IMR-90 (cell line): ENCODE results near the gene SLIT3. TPM values are rescaled to one million over a fixed set of nuclear protein-coding genes. Genes with fewer than 3 reads are reported as not detected.

Experiments used
- ATAC-seq: fragments of 200-7000 bp; cut with Tn5 transposase; 2 replicates; pipeline ENCODE4 v1.9.1; 2020; ENCODE audit warnings: low read depth, mild to moderate bottlenecking, moderate library complexity
- BruUV-seq: library from RNA; stranded (reverse); fragments of 400-500 nt; replicated peaks from 2 replicates; lab custom pipeline; 2021; lab: Mats Ljungman, UMichigan
- CTCF ChIA-PET: fragments of 300-600 bp; formaldehyde crosslinking; extraction: SDS; loops from one replicate; lab custom pipeline; 2021; ENCODE audit warnings: antibody characterized with exemption; lab: Yijun Ruan, JAX
- POLR2A ChIA-PET: fragments of 300-600 bp; sonication (Branson Sonifier 250); formaldehyde crosslinking; loops from one replicate; lab custom pipeline; 2022; ENCODE audit warnings: antibody characterized with exemption; ENCODE audit not compliant: unreplicated experiment; lab: Charles Lee
- DNase-seq: peaks from one replicate; pipeline ENCODE4 v3.0.0; 2013
- H2AFZ ChIP-seq: replicated peaks from 2 replicates; pipeline ENCODE3; 2013; ENCODE audit warnings: low read length, mild to moderate bottlenecking; ENCODE audit not compliant: poor library complexity
- H2AK5ac ChIP-seq: 2 replicates; pipeline ENCODE4 v1.6.1; 2013; ENCODE audit warnings: low read depth, low read length, inconsistent platforms
- H2AK9ac ChIP-seq: replicated peaks from 2 replicates; pipeline ENCODE3; 2013; ENCODE audit warnings: mild to moderate bottlenecking, low read depth, low read length, moderate library complexity; ENCODE audit not compliant: poor library complexity
- H2BK120ac ChIP-seq: 2 replicates; pipeline ENCODE4 v1.6.1; 2013; ENCODE audit warnings: low read depth, low read length, inconsistent platforms
- H2BK15ac ChIP-seq: 3 replicates; pipeline ENCODE4 v1.6.1; 2013; ENCODE audit warnings: low read depth, low read length, inconsistent platforms
- H2BK20ac ChIP-seq: 2 replicates; pipeline ENCODE4 v1.6.1; 2013; ENCODE audit warnings: low read depth, mild to moderate bottlenecking, inconsistent platforms, low read length, moderate library complexity
- H2BK5ac ChIP-seq: 2 replicates; pipeline ENCODE4 v1.6.1; 2013; ENCODE audit warnings: mild to moderate bottlenecking, low read depth, low read length, inconsistent platforms; ENCODE audit not compliant: poor library complexity, severe bottlenecking
- H3K14ac ChIP-seq: replicated peaks from 2 replicates; pipeline ENCODE4 v1.6.1; 2013; ENCODE audit warnings: low read depth, low read length, inconsistent platforms
- H3K18ac ChIP-seq: 2 replicates; pipeline ENCODE4 v1.6.1; 2013; ENCODE audit warnings: low read depth, low read length, control low read depth
- H3K23ac ChIP-seq: 2 replicates; pipeline ENCODE4 v1.6.1; 2013; ENCODE audit warnings: low read depth, low read length, inconsistent platforms
- H3K27ac ChIP-seq: 2 replicates; pipeline ENCODE4 v1.5.1; 2013; ENCODE audit warnings: mild to moderate bottlenecking, control low read depth, low read length; ENCODE audit not compliant: insufficient read depth
- H3K27me3 ChIP-seq: 2 replicates; pipeline ENCODE4 v1.6.1; 2013; ENCODE audit warnings: low read length; ENCODE audit not compliant: control insufficient read depth, insufficient read depth
- H3K36me3 ChIP-seq: 2 replicates; pipeline ENCODE4 v1.6.1; 2013; ENCODE audit warnings: low read length, mixed read lengths; ENCODE audit not compliant: control insufficient read depth, insufficient read depth
- H3K4ac ChIP-seq: 2 replicates; pipeline ENCODE4 v1.6.1; 2013; ENCODE audit warnings: low read depth, low read length, inconsistent platforms
- H3K4me1 ChIP-seq: 2 replicates; pipeline ENCODE4 v1.6.1; 2013; ENCODE audit warnings: low read length, mixed read lengths; ENCODE audit not compliant: control insufficient read depth, insufficient read depth
- H3K4me2 ChIP-seq: 2 replicates; pipeline ENCODE4 v1.6.1; 2013; ENCODE audit warnings: low read depth, mild to moderate bottlenecking, control low read depth, low read length, moderate library complexity
- H3K4me3 ChIP-seq: 2 replicates; pipeline ENCODE4 v1.5.1; 2013; ENCODE audit warnings: low read depth, mild to moderate bottlenecking, control low read depth, low read length, moderate library complexity; ENCODE audit not compliant: insufficient read depth
- H3K56ac ChIP-seq: 2 replicates; pipeline ENCODE4 v1.6.1; 2013; ENCODE audit warnings: low read length, inconsistent platforms; ENCODE audit not compliant: insufficient read depth; ENCODE audit errors: extremely low read depth
- H3K79me1 ChIP-seq, 2 experiments: 2 replicates each; pipeline ENCODE4 v1.6.1; 2013; ENCODE audit warnings: low read length in 2 of 2, inconsistent platforms in 1 of 2, low read depth in 1 of 2
- H3K9ac ChIP-seq: 2 replicates; pipeline ENCODE4 v1.6.1; 2013; ENCODE audit warnings: low read depth, low read length, control low read depth
- H3K9me1 ChIP-seq: 2 replicates; pipeline ENCODE4 v1.6.1; 2013; ENCODE audit warnings: low read length, inconsistent platforms; ENCODE audit not compliant: insufficient read depth
- H3K9me3 ChIP-seq: 2 replicates; pipeline ENCODE4 v1.6.1; 2013; ENCODE audit warnings: low read length; ENCODE audit not compliant: control insufficient read depth, insufficient read depth
- H4K20me1 ChIP-seq: 2 replicates; pipeline ENCODE4 v1.6.1; 2013; ENCODE audit warnings: low read length, inconsistent platforms; ENCODE audit not compliant: insufficient read depth
- H4K5ac ChIP-seq: 2 replicates; pipeline ENCODE4 v1.6.1; 2013; ENCODE audit warnings: mild to moderate bottlenecking, low read depth, low read length, control low read depth
- H4K8ac ChIP-seq, 2 experiments: 2 replicates each; pipeline ENCODE4 v1.6.1; 2013; ENCODE audit warnings: low read depth in 2 of 2, low read length in 2 of 2, control low read depth in 1 of 2, inconsistent platforms in 1 of 2
- H4K91ac ChIP-seq: 2 replicates; pipeline ENCODE4 v1.6.1; 2013; ENCODE audit warnings: low read depth, low read length, inconsistent platforms; ENCODE audit not compliant: insufficient read depth
- FOS ChIP-seq: fragments of 150-350 bp; IDR thresholded peaks from 2 replicates; pipeline ENCODE4 v1.6.1; 2016; ENCODE audit warnings: low read depth, low read length
- MXI1 ChIP-seq: IDR thresholded peaks from 2 replicates; pipeline ENCODE4 v1.6.1; 2012; ENCODE audit warnings: low read depth, mild to moderate bottlenecking, low read length, moderate library complexity, borderline replicate concordance
- RAD21 ChIP-seq: IDR thresholded peaks from 2 replicates; pipeline ENCODE4 v1.6.1; 2012; ENCODE audit warnings: low read length, improper control_type of control experiment
- RCOR1 ChIP-seq: IDR thresholded peaks from 2 replicates; pipeline ENCODE4 v1.6.1; 2012; ENCODE audit warnings: mild to moderate bottlenecking, low read length, improper control_type of control experiment; ENCODE audit not compliant: insufficient replicate concordance
- RFX5 ChIP-seq: IDR thresholded peaks from 2 replicates; pipeline ENCODE4 v1.8.0; 2012; ENCODE audit warnings: low read depth, mild to moderate bottlenecking, low read length, moderate library complexity
- WGBS, 2 experiments: methylation state at CpG; one replicate each; pipeline versions ENCODE4 v1.1.5 to v1.1.7; 2013; ENCODE audit warnings: missing lambda C conversion rate in 2 of 2; ENCODE audit not compliant: insufficient read length in 1 of 2; ENCODE audit errors: extremely low coverage in 2 of 2; 5-methylcytosine and 5-hydroxymethylcytosine counted together
- dilution Hi-C: fragments of 300-500 bp; cut with HindIII; formaldehyde crosslinking; loops from one replicate; pipeline ENCODE4 v1.14.3; 2018; ENCODE audit warnings: low sequenced_read_pairs; ENCODE audit not compliant: unreplicated experiment
- in situ Hi-C: fragments of 300-500 bp; cut with MboI; formaldehyde crosslinking; loops from 3 replicates; pipeline ENCODE4 v1.14.3; 2019; ENCODE audit warnings: low sequenced_read_pairs, inconsistent platforms, mixed read lengths
- intact Hi-C: fragments of 100-400 bp; cut with micrococcal nuclease; formaldehyde crosslinking; loops from 2 replicates; pipeline ENCODE4 v1.10.0; 2022
- polyA plus RNA-seq, 3 experiments: library from polyadenylated mRNA; depleted of rRNA; stranded (reverse); fragments of >200 nt; gene quantifications; 2 replicates each; pipeline ENCODE4 v1.2.3, GENCODE V29; 2012; ENCODE audit warnings: low replicate concordance in 1 of 3
- total RNA-seq: library from RNA; depleted of rRNA; stranded (reverse); fragments of >200 nt; gene quantifications from 2 replicates; pipeline ENCODE4 v1.2.3, GENCODE V29; 2012
- TF ChIP-seq, protein P1 (sequence below): fragments of 150-350 bp; IDR thresholded peaks from 2 replicates; pipeline ENCODE4 v1.6.1; 2016; ENCODE audit warnings: low read depth, mild to moderate bottlenecking, low read length, moderate library complexity, borderline replicate concordance
- TF ChIP-seq, protein P2 (sequence below): conservative IDR thresholded peaks from 2 replicates; pipeline ENCODE4 v1.5.1; 2012; ENCODE audit warnings: mild to moderate bottlenecking, low read depth, low read length, improper control_type of control experiment
- TF ChIP-seq, protein P3 (sequence below): fragments of 150-350 bp; IDR thresholded peaks from 2 replicates; pipeline ENCODE4 v1.6.1; 2017; ENCODE audit warnings: mild to moderate bottlenecking, antibody characterized with exemption, low read length, low read depth

SLIT3 gene
- total and polyA plus RNA-seq, 2 of the 4 experiments (the other 2 are of a cell fraction): 0.18 to 0.50 TPM

DNA sequence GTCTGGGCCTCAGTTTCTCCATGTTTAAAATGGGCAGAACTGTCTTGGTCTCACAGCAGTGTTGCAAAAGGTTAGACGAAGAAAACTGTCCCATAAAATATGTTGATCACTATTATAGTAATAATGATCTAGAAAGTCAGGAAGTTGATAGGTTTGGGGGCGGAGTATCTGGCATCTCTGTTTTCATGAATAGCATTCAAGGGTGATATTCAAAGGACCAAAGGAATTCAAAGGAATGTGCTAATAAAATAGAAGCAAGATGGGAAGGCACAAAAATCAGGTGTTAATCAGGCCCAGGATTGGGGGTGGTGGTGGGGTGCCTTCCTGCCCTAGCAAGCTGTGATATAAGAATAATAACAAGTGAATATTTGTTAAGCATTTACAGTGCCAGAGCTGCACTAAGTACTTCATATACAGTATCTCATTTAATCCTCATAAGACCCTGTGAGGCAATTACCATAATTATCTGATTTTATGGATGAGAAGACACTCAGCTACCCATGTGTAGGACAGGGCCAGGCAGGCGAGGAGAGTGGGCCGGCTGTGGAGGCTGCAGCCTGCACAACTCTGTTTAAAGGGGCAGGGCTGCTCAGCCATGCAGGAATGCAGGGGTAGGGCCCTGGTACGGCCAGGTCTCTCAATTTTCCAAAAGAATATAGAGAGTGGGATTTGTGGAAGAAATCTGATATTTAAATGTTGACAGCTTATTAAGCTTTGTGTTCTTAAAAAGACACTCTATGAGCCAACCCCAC, 579.8 kb downstream of the SLIT3 start:
- no peaks in the 10 kb centered on the region for H3K9me3 ChIP-seq
- no peak overlapping the region for H2BK15ac ChIP-seq
- no peak overlapping the region for H3K14ac ChIP-seq
- H3K4me1 ChIP-seq: no peaks in the 10 kb centered on the region
- TF ChIP-seq RAD21: no peak
- no peak for TF ChIP-seq FOS
- TF ChIP-seq RFX5: no peak
- TF ChIP-seq, protein P1, sequence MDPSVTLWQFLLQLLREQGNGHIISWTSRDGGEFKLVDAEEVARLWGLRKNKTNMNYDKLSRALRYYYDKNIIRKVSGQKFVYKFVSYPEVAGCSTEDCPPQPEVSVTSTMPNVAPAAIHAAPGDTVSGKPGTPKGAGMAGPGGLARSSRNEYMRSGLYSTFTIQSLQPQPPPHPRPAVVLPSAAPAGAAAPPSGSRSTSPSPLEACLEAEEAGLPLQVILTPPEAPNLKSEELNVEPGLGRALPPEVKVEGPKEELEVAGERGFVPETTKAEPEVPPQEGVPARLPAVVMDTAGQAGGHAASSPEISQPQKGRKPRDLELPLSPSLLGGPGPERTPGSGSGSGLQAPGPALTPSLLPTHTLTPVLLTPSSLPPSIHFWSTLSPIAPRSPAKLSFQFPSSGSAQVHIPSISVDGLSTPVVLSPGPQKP: no peak
- no peak for TF ChIP-seq MXI1
- TF ChIP-seq, protein P2, sequence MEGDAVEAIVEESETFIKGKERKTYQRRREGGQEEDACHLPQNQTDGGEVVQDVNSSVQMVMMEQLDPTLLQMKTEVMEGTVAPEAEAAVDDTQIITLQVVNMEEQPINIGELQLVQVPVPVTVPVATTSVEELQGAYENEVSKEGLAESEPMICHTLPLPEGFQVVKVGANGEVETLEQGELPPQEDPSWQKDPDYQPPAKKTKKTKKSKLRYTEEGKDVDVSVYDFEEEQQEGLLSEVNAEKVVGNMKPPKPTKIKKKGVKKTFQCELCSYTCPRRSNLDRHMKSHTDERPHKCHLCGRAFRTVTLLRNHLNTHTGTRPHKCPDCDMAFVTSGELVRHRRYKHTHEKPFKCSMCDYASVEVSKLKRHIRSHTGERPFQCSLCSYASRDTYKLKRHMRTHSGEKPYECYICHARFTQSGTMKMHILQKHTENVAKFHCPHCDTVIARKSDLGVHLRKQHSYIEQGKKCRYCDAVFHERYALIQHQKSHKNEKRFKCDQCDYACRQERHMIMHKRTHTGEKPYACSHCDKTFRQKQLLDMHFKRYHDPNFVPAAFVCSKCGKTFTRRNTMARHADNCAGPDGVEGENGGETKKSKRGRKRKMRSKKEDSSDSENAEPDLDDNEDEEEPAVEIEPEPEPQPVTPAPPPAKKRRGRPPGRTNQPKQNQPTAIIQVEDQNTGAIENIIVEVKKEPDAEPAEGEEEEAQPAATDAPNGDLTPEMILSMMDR: no peak
- no peak for TF ChIP-seq RCOR1
- TF ChIP-seq, protein P3, sequence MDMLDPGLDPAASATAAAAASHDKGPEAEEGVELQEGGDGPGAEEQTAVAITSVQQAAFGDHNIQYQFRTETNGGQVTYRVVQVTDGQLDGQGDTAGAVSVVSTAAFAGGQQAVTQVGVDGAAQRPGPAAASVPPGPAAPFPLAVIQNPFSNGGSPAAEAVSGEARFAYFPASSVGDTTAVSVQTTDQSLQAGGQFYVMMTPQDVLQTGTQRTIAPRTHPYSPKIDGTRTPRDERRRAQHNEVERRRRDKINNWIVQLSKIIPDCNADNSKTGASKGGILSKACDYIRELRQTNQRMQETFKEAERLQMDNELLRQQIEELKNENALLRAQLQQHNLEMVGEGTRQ: no peak
- no peaks in the 10 kb centered on the region for H3K79me1 ChIP-seq
- H3K4me2 ChIP-seq: no peak overlapping the region
- no peaks in the 10 kb centered on the region for H3K9me1 ChIP-seq
- no peak for ATAC-seq
- no peak overlapping the region for H3K56ac ChIP-seq
- H3K18ac ChIP-seq: no peak overlapping the region
- no TSS peak for BruUV-seq
- intact Hi-C loops: no loop called here
- H3K36me3 ChIP-seq: no peaks in the 10 kb centered on the region
- DNase-seq: no peak
- in situ Hi-C loops: no loop called here
- ChIA-PET POLR2A (no interaction called here), CTCF (no interaction called here)
- H2BK20ac ChIP-seq: no peak overlapping the region
- H4K5ac ChIP-seq: no peak overlapping the region
- H3K9ac ChIP-seq: no peak overlapping the region
- no peak overlapping the region for H3K27ac ChIP-seq
- no peak overlapping the region for H3K4me3 ChIP-seq
- WGBS, 2 experiments: 83% methylated on average over 1 of the region's 5 CpGs; no CpG with 5 or more reads in 1 of the 2 experiments
- H2AK5ac ChIP-seq: no peak overlapping the region
- H2AK9ac ChIP-seq: no peak overlapping the region
- dilution Hi-C loops: no loop called here
- H3K27me3 ChIP-seq: no peaks in the 10 kb centered on the region
- no peaks in the 10 kb centered on the region for H4K20me1 ChIP-seq
- no peak overlapping the region for H3K23ac ChIP-seq
- H3K4ac ChIP-seq: no peak overlapping the region
- no peak overlapping the region for H2BK5ac ChIP-seq
- no peak overlapping the region for H4K8ac ChIP-seq
- H4K91ac ChIP-seq: no peak overlapping the region
- H2AFZ ChIP-seq: no peak overlapping the region
- no peak overlapping the region for H2BK120ac ChIP-seq
